ENCODE measurements around the gene SNAP91.
"Not testable (repeated sequence)": the region's sequence is repeated elsewhere in the genome, so short reads cannot be mapped to it uniquely, and the experiment has no call there.

The SNAP91 gene

DNA sequence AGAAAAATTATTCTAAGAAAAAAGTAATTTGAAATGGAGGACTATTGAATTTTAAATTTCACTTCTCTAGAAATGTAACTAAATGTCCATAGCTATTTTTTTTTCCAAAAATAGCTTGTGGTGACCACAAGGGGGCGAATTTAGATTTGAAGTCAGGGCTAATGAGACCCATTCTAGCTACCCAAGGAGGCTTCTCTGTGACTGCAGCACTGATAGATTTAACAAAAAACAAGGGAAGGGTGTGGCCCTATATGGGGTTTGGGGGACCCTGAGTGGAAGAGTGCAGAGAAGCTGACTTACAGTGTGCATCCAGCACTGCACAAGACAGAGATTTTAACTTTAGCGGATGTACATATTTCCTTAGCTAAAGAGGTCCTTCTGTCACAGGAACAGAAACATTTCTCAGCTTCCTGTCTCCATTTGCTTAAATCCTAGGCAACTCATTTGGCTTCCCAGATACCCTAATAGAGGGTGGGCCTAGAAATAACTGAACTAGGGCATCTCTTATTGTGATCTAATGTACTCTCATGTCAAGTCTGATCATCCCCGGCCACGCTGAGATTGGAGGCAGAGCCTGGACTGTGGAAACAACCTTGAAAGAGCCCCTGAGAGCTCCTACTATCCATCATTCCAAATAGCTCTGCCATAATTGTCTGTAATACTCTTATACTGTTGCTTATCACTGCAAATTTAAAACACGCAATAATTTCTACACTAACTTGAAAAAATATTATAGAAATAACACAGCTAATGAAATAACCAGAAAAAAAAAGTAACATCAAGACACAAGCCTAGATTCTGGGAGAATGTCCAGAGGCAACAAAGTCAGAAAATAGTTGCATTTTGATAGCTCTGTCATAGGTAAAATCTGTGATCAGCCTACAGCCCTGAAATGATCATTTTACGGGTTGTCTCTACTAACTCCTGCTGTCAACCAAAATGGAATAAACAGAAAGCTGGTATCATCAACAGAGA, 93.6 kb downstream of the SNAP91 start:
- DNase-seq (ENCODE audit: low read depth): no peak

DNA sequence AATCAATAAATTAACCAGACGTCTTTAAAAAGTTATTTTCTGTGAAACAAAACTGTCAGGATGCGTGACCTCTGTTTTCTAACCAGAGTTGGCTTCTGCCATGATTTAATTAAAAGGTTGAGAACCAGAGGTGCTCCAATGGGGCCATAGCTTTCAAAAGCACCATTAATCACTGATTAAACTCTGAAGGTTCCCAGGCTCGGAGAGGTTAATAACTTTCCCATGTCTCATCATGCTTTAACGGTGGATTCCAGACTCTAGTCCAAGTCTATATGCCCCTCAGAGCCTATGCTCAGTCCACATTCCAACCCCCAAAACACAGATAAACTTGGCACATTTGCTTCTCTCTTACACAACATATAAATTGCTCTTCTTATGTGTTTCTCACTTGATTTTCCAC, 95.5 kb downstream of the SNAP91 start:
- DNase-seq (ENCODE audit: low read depth): no peak

DNA sequence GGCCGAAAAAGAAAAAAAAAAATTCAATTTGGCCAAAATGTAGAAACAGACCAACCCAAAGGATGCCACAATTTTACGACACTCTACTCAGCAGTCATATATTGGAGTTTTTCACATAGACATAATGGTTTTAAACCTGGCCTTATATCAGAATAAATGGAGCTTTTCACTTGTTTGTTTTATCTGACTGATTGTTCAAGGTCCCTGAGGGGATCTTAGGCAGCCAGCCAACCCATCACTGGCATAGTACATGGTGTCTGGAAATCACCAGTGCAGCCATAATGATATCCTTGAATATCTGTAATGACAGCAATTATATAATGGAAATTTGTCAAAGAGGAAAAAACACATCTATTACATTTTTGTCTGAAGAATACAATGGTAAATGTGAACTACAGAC, 99.7 kb downstream of the SNAP91 start:
- no peak for DNase-seq (ENCODE audit: low read depth)

DNA sequence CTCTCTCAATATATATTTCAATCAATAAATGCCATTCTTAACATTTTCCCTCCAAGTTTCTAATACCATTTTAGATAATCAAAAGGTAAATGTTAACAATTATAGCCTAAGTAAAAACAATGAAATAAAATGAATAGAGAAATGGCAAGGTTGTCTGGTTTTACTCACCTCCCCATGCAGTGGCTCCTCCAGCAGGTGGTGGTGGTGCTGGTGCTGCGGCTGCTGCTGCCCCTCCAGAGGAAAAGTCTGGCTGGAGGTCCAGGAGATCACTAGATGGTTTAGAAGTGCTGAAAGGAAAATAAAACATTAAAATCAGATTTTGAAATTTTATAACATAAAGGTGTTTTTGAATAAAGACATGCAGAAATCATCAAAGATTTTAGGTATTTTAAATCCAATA, 103.4 kb downstream of the SNAP91 start:
- DNase-seq (ENCODE audit: low read depth): no peak

DNA sequence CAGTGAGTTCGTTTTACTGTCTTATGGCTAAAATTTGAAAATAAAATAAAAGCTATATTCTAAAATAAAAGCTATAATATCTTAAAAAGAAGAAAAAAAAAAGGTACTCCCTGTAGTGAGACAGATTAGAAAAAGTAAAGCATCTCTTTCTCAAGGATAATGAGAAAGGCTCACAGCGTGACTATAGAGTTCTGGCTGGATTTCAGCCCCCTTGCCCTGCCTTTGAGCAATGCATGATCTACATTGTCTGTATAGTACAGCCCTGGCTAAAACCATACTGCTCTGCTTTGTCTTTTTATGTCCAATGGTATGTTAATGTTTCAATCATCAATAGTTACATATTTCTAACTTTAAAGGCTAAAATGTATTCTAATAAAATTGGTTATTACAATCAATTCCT, 105.3 kb downstream of the SNAP91 start:
- no peak for DNase-seq (ENCODE audit: low read depth)

DNA sequence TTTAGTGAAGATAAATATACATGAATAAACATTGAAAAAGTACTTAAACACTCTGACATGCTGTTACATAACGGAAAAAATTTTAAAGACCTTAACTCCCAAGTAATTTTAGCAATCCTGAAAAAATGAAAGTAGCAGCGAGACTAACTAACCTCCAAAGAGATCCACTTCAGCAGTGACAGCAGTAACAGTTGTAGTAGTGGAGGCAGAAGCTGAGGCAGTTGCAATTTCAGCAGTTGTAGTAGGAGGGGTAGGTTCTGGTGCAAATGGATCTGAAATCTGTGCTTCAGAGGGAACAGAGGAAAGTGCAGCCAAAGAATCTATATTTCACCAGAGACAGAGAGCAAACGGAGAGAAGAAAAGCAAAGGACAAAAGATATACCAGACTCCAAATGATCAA, 107.8 kb downstream of the SNAP91 start:
- DNase-seq (ENCODE audit: low read depth): no peak

DNA sequence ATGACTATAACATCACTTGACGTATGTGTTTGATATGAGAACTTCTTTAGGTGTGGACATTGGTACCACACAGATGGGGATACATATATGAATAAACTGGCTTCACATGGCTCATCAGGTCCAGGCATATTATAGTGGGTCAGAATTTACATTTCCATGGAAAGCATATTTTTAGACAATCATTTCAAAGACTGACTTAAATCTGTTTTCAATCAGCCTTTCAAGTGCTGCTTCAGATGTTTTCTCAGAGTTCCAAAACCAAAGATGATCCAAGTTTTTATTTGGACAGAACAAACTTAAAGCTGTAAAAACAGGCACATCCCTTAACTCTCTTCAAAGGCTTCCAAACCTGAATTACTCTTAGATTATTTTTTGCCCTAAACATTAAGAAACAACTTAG, 108.4 kb downstream of the SNAP91 start:
- DNase-seq (ENCODE audit: low read depth): no peak

DNA sequence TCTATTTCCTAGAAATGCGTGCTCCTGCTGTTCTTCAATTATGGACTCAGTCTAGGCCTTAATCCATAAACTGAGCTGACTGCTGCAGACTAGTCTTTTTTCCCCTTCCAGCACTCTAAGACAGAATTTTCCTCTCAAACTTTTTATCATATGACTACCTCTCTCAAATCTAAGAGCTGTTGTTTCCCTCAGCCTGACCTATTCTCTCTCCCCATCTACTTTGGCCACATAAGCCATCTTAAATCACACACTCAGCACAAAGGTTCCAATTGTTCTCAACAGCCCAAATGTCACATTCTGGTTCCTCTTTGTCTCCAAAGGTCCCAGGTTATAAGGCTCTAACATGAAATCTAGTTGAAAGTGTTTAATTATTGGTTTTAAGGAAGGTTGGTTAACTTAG, 111.4 kb downstream of the SNAP91 start:
- DNase-seq (ENCODE audit: low read depth): no peak

DNA sequence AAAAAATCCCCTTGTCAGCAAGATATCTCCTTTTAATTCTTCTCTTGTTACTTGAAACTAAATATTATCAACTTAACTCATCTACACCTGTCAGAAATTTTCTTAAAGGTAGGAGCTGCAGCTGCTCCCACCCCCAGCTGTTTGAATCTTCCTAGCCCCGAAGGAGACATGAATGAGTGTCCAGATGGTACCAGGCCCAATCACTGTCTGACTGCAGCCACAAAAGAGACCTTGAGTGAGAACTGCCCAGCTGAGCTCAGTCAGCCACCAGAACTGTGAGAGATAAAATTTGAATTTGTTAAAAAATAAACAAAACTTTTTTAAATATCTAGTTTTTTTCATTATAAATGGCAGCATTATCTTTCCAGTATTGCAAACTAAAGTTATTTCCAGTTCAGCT, 111.8 kb downstream of the SNAP91 start:
- DNase-seq (ENCODE audit: low read depth): no peak

DNA sequence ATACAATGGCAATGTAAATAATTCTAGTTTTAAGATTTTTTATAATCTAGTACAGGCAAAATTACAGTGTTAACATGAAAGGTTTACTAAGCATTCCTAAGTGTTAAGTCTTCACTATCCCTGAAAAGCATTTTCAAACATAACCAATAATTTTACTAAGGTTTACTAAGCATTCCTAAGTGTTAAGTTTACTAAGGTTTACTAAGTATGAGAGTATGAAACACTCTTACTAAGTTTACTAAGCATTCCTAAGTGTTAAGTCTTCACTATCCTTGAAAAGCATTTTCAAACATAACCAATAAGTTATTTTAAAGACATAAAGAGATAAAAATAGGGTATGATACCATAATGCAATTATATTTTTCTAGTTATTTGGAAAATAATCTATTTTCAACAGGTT, 114.0 kb downstream of the SNAP91 start:
- no peak for DNase-seq (ENCODE audit: low read depth)

DNA sequence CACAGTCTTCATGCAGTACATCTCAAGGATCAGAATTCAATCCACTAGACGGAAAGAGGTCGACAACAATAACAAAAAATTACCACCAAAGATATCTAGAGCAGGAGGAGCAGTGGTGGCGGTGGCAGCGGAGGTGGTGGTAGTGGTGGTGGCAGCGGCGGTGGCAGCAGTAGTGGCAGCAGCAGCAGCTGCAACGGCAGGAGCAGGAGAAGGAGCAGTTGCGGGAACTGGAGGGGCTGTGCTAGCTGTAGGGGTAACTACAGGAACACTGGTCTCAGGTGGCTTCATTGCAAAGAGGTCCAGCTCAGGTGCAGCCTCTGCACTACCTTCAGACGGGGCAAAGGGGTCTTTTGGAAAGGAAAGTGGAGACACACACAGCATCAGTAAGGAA, 115.5 kb downstream of the SNAP91 start:
- DNase-seq (ENCODE audit: low read depth): no peak

DNA sequence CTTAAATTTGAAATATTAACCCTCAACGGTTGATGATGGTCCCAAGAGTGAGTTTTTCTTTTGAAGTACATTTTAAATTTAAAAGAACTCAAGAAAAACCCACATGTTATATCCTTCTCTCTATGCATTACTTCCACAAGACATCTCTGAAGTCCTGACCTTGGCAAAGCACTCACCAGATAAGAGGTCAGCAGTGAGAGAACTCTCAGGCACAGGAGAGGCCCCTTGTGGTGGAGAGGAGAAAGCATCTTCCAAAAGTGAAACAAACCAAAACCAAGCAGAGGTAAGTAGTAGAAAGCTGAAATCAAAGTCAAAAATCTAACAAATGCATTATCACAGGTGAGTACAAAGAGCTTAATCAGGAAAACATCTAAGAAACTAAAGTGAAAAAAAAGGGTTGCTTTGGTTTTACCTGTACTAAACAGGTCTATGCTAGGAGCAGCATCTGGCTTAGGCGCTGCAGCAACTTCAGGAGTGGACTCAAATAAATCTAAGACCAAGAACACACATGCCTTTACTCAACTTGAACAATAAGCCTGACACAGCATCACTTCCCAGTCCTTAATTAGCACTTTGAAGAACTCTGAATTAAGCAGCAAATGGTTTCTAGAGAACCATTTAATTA, 116.0 kb downstream of the SNAP91 start:
- no peak for DNase-seq (ENCODE audit: low read depth)

DNA sequence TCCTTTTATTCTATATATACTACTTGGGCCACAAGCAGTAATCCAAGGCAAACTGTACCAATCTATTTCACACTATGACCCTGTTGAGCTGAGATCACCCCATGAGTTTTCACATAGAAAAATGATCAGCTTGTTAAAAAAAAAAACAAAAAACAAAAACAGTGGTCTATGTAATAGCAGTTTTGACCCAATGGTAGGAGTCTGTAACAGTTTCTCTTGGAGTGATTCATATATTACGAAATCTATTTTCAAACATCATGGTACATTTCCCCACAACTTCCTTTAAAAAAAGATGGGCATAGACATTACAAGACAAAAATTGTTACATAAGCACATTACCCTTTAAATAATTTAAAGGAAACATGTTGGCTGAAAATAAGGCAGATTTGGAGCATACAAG, 118.5 kb downstream of the SNAP91 start:
- no peak for DNase-seq (ENCODE audit: low read depth)

DNA sequence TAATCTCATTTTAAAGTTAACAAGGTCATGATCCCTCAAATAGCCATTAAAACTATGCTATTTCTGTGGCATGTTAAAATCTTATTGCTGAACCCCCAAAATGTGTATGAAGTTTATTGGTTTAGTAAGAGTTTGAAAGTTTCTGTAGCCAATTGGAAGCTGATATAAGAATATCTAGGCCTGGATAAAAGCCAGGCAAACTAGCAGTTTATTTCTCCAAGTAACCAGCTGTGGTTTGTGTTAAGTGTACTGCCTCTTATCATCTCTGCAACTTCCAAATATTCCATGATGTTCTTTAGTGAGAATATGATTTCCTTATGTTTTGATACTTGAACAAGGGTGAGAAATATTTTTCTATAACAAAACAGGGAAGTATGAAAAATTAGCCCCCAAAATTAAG, 119.8 kb downstream of the SNAP91 start:
- DNase-seq (ENCODE audit: low read depth): no peak

DNA sequence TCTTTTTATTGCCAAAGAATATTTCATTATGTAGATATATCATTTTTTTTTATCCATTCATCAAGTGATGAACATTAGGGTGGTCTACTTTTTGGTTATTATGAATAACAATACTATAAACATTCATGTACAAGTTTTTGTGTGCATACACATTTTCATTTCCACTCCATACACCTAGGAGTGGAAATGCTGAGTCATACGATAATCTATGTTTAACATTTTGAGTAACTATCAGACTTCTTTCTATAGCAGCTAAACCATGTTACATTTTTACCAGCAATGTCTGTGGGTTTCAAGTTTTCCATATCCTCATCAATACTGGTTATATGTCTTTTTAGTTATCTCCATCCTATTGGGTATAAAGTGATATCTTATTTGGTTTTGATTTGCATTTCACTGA, 130.8 kb downstream of the SNAP91 start:
- no peak for DNase-seq (ENCODE audit: low read depth)

DNA sequence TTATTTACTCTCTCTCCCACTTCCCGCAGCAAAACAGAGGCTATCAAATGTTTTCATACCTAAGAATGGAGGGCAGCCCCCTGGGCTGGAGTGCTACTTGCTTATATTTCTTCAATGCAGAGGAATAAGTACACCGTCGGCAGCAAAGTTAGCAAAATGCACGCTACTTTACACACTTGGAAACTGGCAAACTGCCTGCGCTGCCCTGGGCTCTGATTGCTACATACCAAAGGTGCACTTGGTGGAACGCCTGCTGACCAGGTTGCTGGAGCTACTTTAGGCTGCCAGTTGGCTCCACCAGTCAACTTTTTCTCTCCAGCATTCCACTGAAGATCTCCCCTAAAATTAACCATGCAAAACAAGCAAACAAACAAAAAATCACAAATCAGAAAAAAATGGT, 134.1 kb downstream of the SNAP91 start:
- no peak for DNase-seq (ENCODE audit: low read depth)

DNA sequence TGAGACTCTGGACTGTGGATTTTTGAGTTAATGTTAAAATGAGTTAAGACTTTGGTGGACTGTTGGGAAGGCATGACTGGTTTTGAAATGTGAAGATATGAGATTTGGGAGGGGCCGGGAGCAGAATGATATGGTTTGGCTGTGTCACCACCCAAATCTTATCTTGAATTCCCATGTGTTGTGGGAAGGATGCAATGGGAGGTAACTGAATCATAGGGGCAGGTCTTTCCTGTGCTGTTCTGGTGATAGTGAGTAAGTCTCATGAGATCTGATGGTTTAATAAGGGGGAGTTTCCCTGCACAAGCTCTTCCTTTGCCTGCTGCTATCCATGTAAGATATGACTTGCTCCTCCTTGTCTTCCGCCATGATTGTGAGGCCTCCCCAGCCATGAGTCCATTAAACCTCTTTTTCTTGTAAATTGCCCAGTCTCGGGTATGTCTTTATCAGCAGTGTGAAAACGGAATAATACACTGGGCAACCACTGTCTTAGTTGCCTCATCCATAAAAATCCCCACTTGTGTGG, 137.2 kb downstream of the SNAP91 start:
- DNase-seq (ENCODE audit: low read depth): not testable (repeated sequence)

DNA sequence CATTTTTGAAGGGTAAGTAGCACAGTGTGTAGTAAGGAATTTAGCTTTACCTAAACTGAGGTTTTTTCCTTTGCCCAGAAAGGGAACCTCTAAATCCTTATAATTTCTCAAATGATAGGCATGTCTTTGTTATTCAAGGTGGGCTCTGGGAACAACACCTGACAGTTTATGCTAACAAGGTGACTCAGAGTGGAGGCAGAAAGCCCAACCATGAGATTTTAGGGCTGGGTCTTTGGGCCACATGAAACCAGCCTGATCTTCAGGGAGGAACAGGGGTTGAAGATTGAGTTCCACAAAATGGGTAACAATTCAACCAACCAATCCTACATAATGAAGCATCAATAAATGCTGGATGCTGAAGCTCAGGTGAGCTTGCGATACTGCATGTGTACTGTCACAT, 149.9 kb downstream of the SNAP91 start:
- no peak for DNase-seq (ENCODE audit: low read depth)

DNA sequence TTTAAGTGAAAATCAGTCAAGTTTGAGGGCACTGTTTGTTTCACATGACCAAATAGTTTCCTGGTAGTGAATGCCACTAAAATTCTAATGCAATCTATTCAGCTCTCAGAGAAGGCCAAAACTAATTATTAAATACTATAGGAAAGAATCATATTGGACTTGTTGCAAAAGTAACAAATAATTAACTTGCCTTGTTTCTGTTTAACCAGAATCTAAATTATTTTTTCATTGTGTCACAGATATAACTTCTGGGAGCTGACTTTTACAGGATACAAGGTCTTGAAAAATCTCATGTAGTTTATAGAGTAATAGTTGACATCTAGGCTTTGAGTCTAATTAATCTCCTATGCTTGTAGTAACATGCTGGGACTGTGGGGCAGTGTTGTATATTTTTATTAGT, 152.0 kb downstream of the SNAP91 start:
- no peak for DNase-seq (ENCODE audit: low read depth)

DNA sequence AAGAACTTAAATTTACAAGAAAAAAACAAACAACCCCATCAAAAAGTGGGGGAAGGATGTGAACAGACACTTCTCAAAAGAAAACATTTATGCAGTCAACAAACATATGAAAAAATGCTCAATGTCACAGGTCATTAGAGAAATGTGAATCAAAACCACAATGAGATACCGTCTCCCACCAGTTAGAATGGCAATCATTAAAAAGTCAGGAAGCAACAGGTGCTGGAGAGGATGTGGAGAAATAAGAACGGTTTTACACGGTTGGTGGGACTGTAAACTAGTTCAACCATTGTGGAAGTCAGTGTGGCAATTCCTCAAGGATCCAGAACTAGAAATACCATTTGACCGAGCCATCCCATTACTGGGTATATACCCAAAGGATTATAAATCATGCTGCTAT, 157.2 kb downstream of the SNAP91 start:
- DNase-seq (ENCODE audit: low read depth): not testable (repeated sequence)

DNA sequence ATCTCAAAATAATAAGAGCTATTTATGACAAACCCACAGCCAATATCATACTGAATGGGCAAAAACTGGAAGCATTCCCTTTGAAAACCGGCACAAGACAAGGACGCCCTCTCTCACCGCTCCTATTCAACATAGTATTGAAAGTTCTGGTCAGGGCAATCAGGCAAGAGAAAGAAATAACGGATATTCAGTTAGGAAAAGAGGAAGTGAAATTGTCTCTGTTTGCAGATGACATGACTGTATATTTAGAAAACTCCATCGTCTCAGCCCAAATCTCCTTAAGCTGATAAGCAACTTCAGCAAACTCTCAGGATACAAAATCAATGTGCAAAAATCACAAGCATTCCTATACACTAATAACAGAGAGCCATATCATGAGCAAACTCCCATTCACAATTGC, 158.4 kb downstream of the SNAP91 start:
- DNase-seq (ENCODE audit: low read depth): not testable (repeated sequence)

DNA sequence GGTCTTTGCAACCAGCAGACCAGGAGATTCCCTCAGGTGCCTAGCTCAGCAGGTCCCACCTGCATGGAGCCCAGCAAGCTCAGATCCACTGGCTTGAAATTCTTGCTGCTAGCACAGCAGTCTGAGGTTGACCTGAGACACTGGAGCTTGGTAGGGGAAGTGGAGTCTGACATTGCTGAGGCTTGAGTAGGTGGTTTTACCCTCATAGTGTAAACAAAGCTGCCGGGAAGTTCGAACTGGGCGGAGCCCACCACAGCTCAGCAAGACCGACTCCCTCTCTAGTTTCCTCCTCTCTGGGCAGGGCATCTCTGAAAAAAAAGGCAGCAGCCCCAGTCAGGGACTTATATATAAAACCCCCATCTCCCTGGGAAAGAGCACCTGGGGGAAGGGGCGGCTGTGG, 162.3 kb downstream of the SNAP91 start:
- no peak for DNase-seq (ENCODE audit: low read depth)

DNA sequence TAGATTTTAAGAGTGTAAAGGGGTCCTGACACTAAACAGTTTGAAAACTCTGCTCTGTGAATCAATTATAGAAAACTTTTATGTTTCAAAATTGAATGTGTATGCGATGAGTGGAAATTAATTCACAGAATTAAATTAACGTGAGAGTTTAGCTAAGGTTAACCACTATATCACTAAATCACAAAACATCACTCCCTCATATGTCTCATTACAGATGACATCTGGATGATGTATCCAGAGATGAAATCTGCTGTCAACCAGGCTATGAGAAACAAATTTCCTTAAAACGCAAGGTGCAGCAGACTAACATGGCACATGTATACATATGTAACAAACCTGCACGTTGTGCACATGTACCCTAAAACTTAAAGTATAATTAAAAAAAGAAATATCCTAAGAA, 169.2 kb downstream of the SNAP91 start:
- DNase-seq (ENCODE audit: low read depth): no peak
